SU-DHL-6 (cell line): ENCODE data around the gene PLA2G2A.

ENCODE experiments used
- CTCF ChIP-seq: fragments of 200-600 bp; sonication (generic); IDR thresholded peaks from one replicate; pipeline ENCODE4 v1.5.1; 2017; ENCODE audit warnings: antibody characterized with exemption, mild to moderate bottlenecking, low read length, moderate library complexity; ENCODE audit not compliant: insufficient read depth, poor library complexity, severe bottlenecking
- EZH2phosphoT487 ChIP-seq: fragments of 200-600 bp; sonication (generic), shearing (Covaris generic); conservative IDR thresholded peaks from 2 replicates; pipeline ENCODE4 v1.6.1; 2018; ENCODE audit warnings: mild to moderate bottlenecking, antibody characterized with exemption, low read length, moderate library complexity, mixed read lengths

- TF ChIP-seq CTCF: no peak
- TF ChIP-seq EZH2phosphoT487: no peak
Measured at GRCh38 chr1:19990689-19991088, 11.3 kb upstream of the PLA2G2A start.
